Mesenchymal stem cell (in vitro differentiated cells and primary cell): Measurements from ENCODE around the gene CTCFL.

Source experiments
- DNase-seq: peaks from one replicate; pipeline ENCODE4 v3.0.0-alpha.2; 2013
- H2AFZ ChIP-seq: one replicate; pipeline ENCODE4 v1.6.1; 2013; ENCODE audit warnings: low read depth, mild to moderate bottlenecking, control low read depth, inconsistent platforms, low read length, moderate library complexity
- H2AK5ac ChIP-seq: 2 replicates; pipeline ENCODE4 v1.6.1; 2013; ENCODE audit warnings: low read length, moderate library complexity, mild to moderate bottlenecking, inconsistent platforms; ENCODE audit not compliant: severe bottlenecking
- H2BK120ac ChIP-seq: one replicate; pipeline ENCODE4 v1.6.1; 2013; ENCODE audit warnings: low read depth, mild to moderate bottlenecking, inconsistent platforms, low read length, moderate library complexity
- H2BK12ac ChIP-seq, 2 experiments: one replicate each; pipeline ENCODE4 v1.6.1; 2013; ENCODE audit warnings: inconsistent platforms in 2 of 2, low read length in 2 of 2, mild to moderate bottlenecking in 2 of 2, moderate library complexity in 2 of 2, control low read depth in 1 of 2
- H2BK15ac ChIP-seq: one replicate; pipeline ENCODE4 v1.6.1; 2013; ENCODE audit warnings: mild to moderate bottlenecking, low read depth, inconsistent platforms; ENCODE audit not compliant: poor library complexity, severe bottlenecking
- H2BK5ac ChIP-seq: 2 replicates; pipeline ENCODE4 v1.6.1; 2013; ENCODE audit warnings: low read depth, mild to moderate bottlenecking, low read length, control low read depth, inconsistent platforms; ENCODE audit not compliant: poor library complexity, severe bottlenecking
- H3K14ac ChIP-seq, 2 experiments: one replicate each; pipeline ENCODE4 v1.6.1; 2013; ENCODE audit warnings: inconsistent platforms in 2 of 2, low read length in 2 of 2, control low read depth in 1 of 2, mild to moderate bottlenecking in 1 of 2, moderate library complexity in 1 of 2
- H3K18ac ChIP-seq, 2 experiments: one replicate each; pipeline ENCODE4 v1.6.1; 2013; ENCODE audit warnings: inconsistent platforms in 2 of 2, low read length in 2 of 2, control low read depth in 1 of 2, low read depth in 1 of 2, mild to moderate bottlenecking in 1 of 2
- H3K23ac ChIP-seq, 2 experiments: one replicate each; pipeline ENCODE4 v1.6.1; 2013; ENCODE audit warnings: inconsistent platforms in 2 of 2, low read length in 2 of 2, mild to moderate bottlenecking in 2 of 2, moderate library complexity in 2 of 2, control low read depth in 1 of 2
- H3K27ac ChIP-seq: 2 replicates; pipeline ENCODE4 v1.5.1; 2013; ENCODE audit warnings: mild to moderate bottlenecking, moderate library complexity, low read length, control low read depth, inconsistent platforms; ENCODE audit not compliant: poor library complexity, severe bottlenecking
- H3K27me3 ChIP-seq, 2 experiments: 2 replicates each; pipeline versions ENCODE4 v1.6.1 to v1.7.0; 2013; ENCODE audit warnings: low read length in 2 of 2, mild to moderate bottlenecking in 2 of 2, moderate library complexity in 2 of 2, control low read depth in 1 of 2, inconsistent platforms in 1 of 2; ENCODE audit not compliant: control insufficient read depth in 1 of 2, insufficient read depth in 1 of 2
- H3K36me3 ChIP-seq, 2 experiments: 2 replicates each; pipeline versions ENCODE4 v1.6.1 to v1.7.0; 2013; ENCODE audit warnings: low read length in 2 of 2, control low read depth in 1 of 2, inconsistent platforms in 1 of 2, low read depth in 1 of 2, mild to moderate bottlenecking in 1 of 2; ENCODE audit not compliant: insufficient read depth in 2 of 2, control insufficient read depth in 1 of 2
- H3K4ac ChIP-seq, 2 experiments: one replicate each; pipeline ENCODE4 v1.6.1; 2013; ENCODE audit warnings: inconsistent platforms in 2 of 2, low read length in 2 of 2, mild to moderate bottlenecking in 2 of 2, moderate library complexity in 2 of 2, control low read depth in 1 of 2, low read depth in 1 of 2
- H3K4me1 ChIP-seq: 2 replicates; pipeline ENCODE4 v1.6.1; 2013; ENCODE audit warnings: low read depth, low read length, control low read depth; ENCODE audit not compliant: control insufficient read depth, insufficient read depth
- H3K4me2 ChIP-seq: 2 replicates; pipeline ENCODE4 v1.6.1; 2013; ENCODE audit warnings: low read length, mild to moderate bottlenecking, inconsistent platforms; ENCODE audit not compliant: poor library complexity, severe bottlenecking
- H3K4me3 ChIP-seq, 2 experiments: 2 replicates each; pipeline versions ENCODE4 v1.5.1 to v1.7.0; 2013; ENCODE audit warnings: low read length in 2 of 2, mild to moderate bottlenecking in 2 of 2, control low read depth in 1 of 2, low read depth in 1 of 2; ENCODE audit not compliant: insufficient read depth in 1 of 2
- H3K79me1 ChIP-seq: replicated peaks from 2 replicates; pipeline ENCODE4 v1.6.1; 2013; ENCODE audit warnings: mild to moderate bottlenecking, control low read depth, low read length, inconsistent platforms; ENCODE audit not compliant: poor library complexity, severe bottlenecking
- H3K9ac ChIP-seq: 2 replicates; pipeline ENCODE4 v1.7.0; 2013; ENCODE audit warnings: mild to moderate bottlenecking, low read length, moderate library complexity
- H3K9me3 ChIP-seq: 2 replicates; pipeline ENCODE4 v1.7.0; 2013; ENCODE audit warnings: mild to moderate bottlenecking, low read length; ENCODE audit not compliant: control insufficient read depth
- H4K8ac ChIP-seq: one replicate; pipeline ENCODE4 v1.6.1; 2013; ENCODE audit warnings: inconsistent platforms, mild to moderate bottlenecking, low read length, moderate library complexity
- H4K91ac ChIP-seq: one replicate; pipeline ENCODE4 v1.6.1; 2013; ENCODE audit warnings: mild to moderate bottlenecking, low read length, inconsistent platforms
- WGBS: methylation state at CpG from one replicate; pipeline ENCODE4 v1.1.7; 2013; ENCODE audit warnings: mixed read lengths; 5-methylcytosine and 5-hydroxymethylcytosine counted together

The CTCFL gene

DNA sequence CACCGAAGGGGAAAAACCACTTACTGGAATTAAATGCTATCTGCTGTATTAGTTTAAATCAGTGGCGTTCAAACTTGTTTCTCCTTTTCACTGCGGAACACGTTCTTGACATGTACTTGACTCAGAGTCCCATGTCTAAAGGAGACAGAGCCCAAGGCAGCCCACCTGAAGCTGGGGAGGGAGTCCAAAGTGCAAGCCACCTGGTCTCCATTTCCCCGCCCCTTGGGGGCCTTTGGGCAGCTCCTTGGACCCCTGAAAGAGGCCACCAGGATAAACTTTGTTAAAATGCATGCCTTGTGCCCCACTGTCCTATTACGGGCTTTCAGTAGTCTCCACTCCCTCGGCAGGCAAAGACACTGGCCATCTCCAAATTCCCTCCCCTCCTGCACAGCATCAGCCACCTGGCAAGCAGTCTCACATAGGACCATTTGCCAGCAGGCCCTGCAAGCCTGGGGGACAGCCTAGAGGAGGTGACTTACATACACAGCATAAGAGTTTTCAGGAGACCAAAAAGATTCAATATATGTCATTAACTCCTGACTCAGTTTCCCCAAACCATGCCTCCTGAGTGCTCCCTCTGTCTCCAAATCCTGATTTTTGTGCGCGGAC is 42.6 kb upstream of the CTCFL start:
- no peak overlapping the region for H3K23ac ChIP-seq
- H2AK5ac ChIP-seq, result no peak overlapping the region
- no peaks in the 10 kb centered on the region for H3K36me3 ChIP-seq
- no peak overlapping the region for H3K4ac ChIP-seq
- no peak overlapping the region for H3K9ac ChIP-seq
- H4K91ac ChIP-seq, result no peak overlapping the region
- no peak overlapping the region for H2BK5ac ChIP-seq
- no peaks in the 10 kb centered on the region for H3K4me1 ChIP-seq
- no peak overlapping the region for H3K4me3 ChIP-seq
- no peak overlapping the region for H3K18ac ChIP-seq
- H3K27ac ChIP-seq, result no peak overlapping the region
- H2AFZ ChIP-seq, result no peak overlapping the region
- H3K27me3 ChIP-seq, result peaks cover 24 to 68% of the 10 kb centered on the region in 2 experiments
- DNase-seq, result no peak
- no peak overlapping the region for H2BK120ac ChIP-seq
- no peak overlapping the region for H3K4me2 ChIP-seq
- H3K9me3 ChIP-seq, result no peaks in the 10 kb centered on the region
- no peak overlapping the region for H2BK12ac ChIP-seq
- WGBS, result 80% methylated on average over 9 of the region's 9 CpGs
- H2BK15ac ChIP-seq, result no peak overlapping the region
- no peak overlapping the region for H3K14ac ChIP-seq
- H3K79me1 ChIP-seq, result no peaks in the 10 kb centered on the region
- no peak overlapping the region for H4K8ac ChIP-seq

- H2AK5ac ChIP-seq, result no peak overlapping the region
- H3K9ac ChIP-seq, result no peak overlapping the region
- no peaks in the 10 kb centered on the region for H3K9me3 ChIP-seq
- no peak overlapping the region for H2BK15ac ChIP-seq
- H3K79me1 ChIP-seq, result no peaks in the 10 kb centered on the region
- WGBS, result 81% methylated on average over 9 of the region's 10 CpGs
- H3K18ac ChIP-seq, result no peak overlapping the region
- H2BK120ac ChIP-seq, result no peak overlapping the region
- H3K23ac ChIP-seq, result no peak overlapping the region
- peaks cover 24 to 63% of the 10 kb centered on the region in 2 experiments for H3K27me3 ChIP-seq
- no peak overlapping the region for H2BK12ac ChIP-seq
- no peaks in the 10 kb centered on the region for H3K36me3 ChIP-seq
- H4K8ac ChIP-seq, result no peak overlapping the region
- H2AFZ ChIP-seq, result no peak overlapping the region
- H4K91ac ChIP-seq, result no peak overlapping the region
- no peak overlapping the region for H2BK5ac ChIP-seq
- H3K27ac ChIP-seq, result no peak overlapping the region
- H3K4me3 ChIP-seq, result no peak overlapping the region
- no peak for DNase-seq
- H3K4me1 ChIP-seq, result no peaks in the 10 kb centered on the region
- H3K4me2 ChIP-seq, result no peak overlapping the region
- no peak overlapping the region for H3K14ac ChIP-seq
- H3K4ac ChIP-seq, result no peak overlapping the region
These were observed 42.0 kb upstream of the CTCFL start for GRCh38 chr20:57566803-57567459.

DNA sequence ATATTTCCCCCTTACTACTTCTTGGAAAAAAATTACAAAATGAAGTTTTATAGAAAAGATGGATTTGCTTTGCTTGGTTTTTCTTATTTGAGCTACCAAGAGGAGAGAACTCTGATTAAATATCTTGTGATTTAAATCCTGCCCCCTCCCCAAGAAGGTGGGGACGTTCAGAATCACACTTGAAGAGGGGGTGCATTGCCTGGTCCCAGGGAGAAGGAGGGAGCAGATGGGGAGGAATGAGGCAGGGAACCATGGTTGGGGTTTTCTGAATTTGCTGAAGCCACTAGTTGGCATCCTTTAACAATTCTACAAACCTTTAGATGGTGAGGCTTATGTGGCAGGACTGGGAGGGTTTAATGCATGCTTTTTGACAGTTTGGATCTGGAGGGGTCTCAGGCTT is 41.5 kb upstream of the CTCFL start:
- no peak overlapping the region for H2AFZ ChIP-seq

DNA sequence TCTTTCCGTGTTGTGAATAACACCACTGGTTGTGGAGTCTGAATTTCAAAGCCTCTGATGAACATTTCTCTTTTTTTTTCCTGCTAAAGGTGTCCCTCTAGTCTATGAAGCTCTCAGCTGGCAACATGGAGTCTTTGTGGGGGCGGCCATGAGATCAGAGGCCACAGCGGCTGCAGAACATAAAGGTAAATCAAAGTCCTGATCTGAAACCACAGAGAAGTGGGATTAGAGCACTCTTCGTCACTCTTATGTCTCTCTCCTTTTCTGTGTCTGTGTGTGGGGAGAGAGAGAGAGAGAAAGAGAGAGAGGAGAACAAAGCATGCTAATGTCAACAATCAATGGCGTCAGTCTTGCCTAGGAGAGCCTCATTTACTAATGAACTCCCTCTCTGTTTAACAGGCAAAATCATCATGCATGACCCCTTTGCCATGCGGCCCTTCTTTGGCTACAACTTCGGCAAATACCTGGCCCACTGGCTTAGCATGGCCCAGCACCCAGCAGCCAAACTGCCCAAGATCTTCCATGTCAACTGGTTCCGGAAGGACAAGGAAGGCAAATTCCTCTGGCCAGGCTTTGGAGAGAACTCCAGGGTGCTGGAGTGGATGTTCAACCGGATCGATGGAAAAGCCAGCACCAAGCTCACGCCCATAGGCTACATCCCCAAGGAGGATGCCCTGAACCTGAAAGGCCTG is 40.2 kb upstream of the CTCFL start:
- Histone ChIP-seq H3K27ac (no peak overlapping the region), H3K4ac (no peak overlapping the region), H2BK15ac (no peak overlapping the region), H3K4me1 (peaks cover 9% of the 10 kb centered on the region), H3K14ac (no peak overlapping the region), H3K9ac (no peak overlapping the region), H2BK5ac (no peak overlapping the region), H3K36me3 (no peaks in the 10 kb centered on the region), H2BK120ac (no peak overlapping the region), H3K18ac (no peak overlapping the region), H4K91ac (no peak overlapping the region), H4K8ac (no peak overlapping the region), H3K4me2 (no peak overlapping the region), H3K79me1 (no peaks in the 10 kb centered on the region), H2AFZ (no peak overlapping the region), H3K23ac (no peak overlapping the region), H3K9me3 (no peaks in the 10 kb centered on the region), H3K27me3 (peaks cover 22 to 68% of the 10 kb centered on the region in 2 experiments), H2AK5ac (no peak overlapping the region), H3K4me3 (no peak overlapping the region), H2BK12ac (no peak overlapping the region)
- DNase-seq, result no peak
- 87% methylated on average over 11 of the region's 11 CpGs for WGBS

More for the DNA sequence above, 41.5 kb upstream of the CTCFL start:
- H3K18ac ChIP-seq, result no peak overlapping the region
- no peaks in the 10 kb centered on the region for H3K36me3 ChIP-seq
- 20% methylated on average over 1 of the region's 1 CpG for WGBS
- H2BK5ac ChIP-seq, result no peak overlapping the region
- H4K91ac ChIP-seq, result no peak overlapping the region
- no peak for DNase-seq
- H2BK15ac ChIP-seq, result no peak overlapping the region
- peaks cover under 1% of the 10 kb centered on the region for H3K4me1 ChIP-seq
- H3K4me3 ChIP-seq, result no peak overlapping the region
- peaks cover 24 to 65% of the 10 kb centered on the region in 2 experiments for H3K27me3 ChIP-seq
- no peak overlapping the region for H2BK12ac ChIP-seq
- H3K9me3 ChIP-seq, result no peaks in the 10 kb centered on the region
- no peak overlapping the region for H3K9ac ChIP-seq
- no peak overlapping the region for H3K4ac ChIP-seq
- no peak overlapping the region for H3K23ac ChIP-seq
- H3K27ac ChIP-seq, result no peak overlapping the region
- H4K8ac ChIP-seq, result no peak overlapping the region
- H2AK5ac ChIP-seq, result no peak overlapping the region
- no peak overlapping the region for H3K4me2 ChIP-seq
- H3K79me1 ChIP-seq, result no peaks in the 10 kb centered on the region
- H3K14ac ChIP-seq, result no peak overlapping the region
- H2BK120ac ChIP-seq, result no peak overlapping the region
